Osteoblast (primary cell): ENCODE data around the gene AKAP17A. TPM values are rescaled to one million over a fixed set of nuclear protein-coding genes. Genes with fewer than 3 reads are reported as not detected.

Experiments used
- DNase-seq: peaks from one replicate; pipeline ENCODE4 v3.0.0; 2011; ENCODE audit warnings: low spot score, mixed read lengths; ENCODE audit not compliant: insufficient read length; ENCODE audit errors: missing footprints
- H2AFZ ChIP-seq: 2 replicates; pipeline ENCODE4 v1.6.0; 2011; ENCODE audit warnings: mild to moderate bottlenecking, low read length
- H3K27ac ChIP-seq: 2 replicates; pipeline ENCODE4 v1.5.1; 2011; ENCODE audit warnings: mild to moderate bottlenecking, low read depth, low read length, moderate library complexity
- H3K27me3 ChIP-seq: 2 replicates; pipeline ENCODE4 v1.6.0; 2012; ENCODE audit warnings: mild to moderate bottlenecking, control low read depth, inconsistent platforms, low read length, moderate library complexity; ENCODE audit not compliant: insufficient read depth
- H3K36me3 ChIP-seq: 2 replicates; pipeline ENCODE4 v1.5.1; 2011; ENCODE audit warnings: mild to moderate bottlenecking, low read length, control low read depth, moderate library complexity; ENCODE audit not compliant: insufficient read depth
- H3K4me1 ChIP-seq: 2 replicates; pipeline ENCODE4 v1.5.1; 2011; ENCODE audit warnings: mild to moderate bottlenecking, low read length, control low read depth, moderate library complexity; ENCODE audit not compliant: insufficient read depth
- H3K4me2 ChIP-seq: 2 replicates; pipeline ENCODE4 v1.6.0; 2011; ENCODE audit warnings: mild to moderate bottlenecking, low read length; ENCODE audit not compliant: insufficient read depth
- H3K4me3 ChIP-seq: fragments of 200-600 bp; sonication (generic); 3 replicates; pipeline ENCODE4 v1.5.1; 2012; ENCODE audit warnings: mild to moderate bottlenecking, low read length, inconsistent platforms; ENCODE audit not compliant: insufficient read depth
- H3K79me2 ChIP-seq: 2 replicates; pipeline ENCODE4 v1.6.0; 2012; ENCODE audit warnings: mild to moderate bottlenecking, low read length, control low read depth, inconsistent platforms; ENCODE audit not compliant: insufficient read depth
- H3K9me3 ChIP-seq: 2 replicates; pipeline ENCODE4 v1.5.1; 2011; ENCODE audit warnings: low read depth, low read length, control low read depth
- H4K20me1 ChIP-seq: 2 replicates; pipeline ENCODE4 v1.6.0; 2012; ENCODE audit warnings: mild to moderate bottlenecking, low read length, control low read depth; ENCODE audit not compliant: insufficient read depth
- CTCF ChIP-seq: IDR thresholded peaks from 2 replicates; pipeline ENCODE4 v1.5.1; 2011; ENCODE audit warnings: mild to moderate bottlenecking, low read depth, low read length, moderate library complexity; ENCODE audit errors: extremely low read depth
- total RNA-seq: library from RNA; depleted of rRNA; stranded (reverse); fragments of >200 nt; gene quantifications from 2 replicates; pipeline ENCODE4 v1.2.3, GENCODE V29; 2012

The AKAP17A gene
- total RNA-seq, 1 donor, result 18.5 TPM

GRCh38 chrX:1606496-1606895, 15.1 kb downstream of the AKAP17A start:
- peaks cover 15% of the 10 kb centered on the region for H3K36me3 ChIP-seq
- H2AFZ ChIP-seq, result no peak overlapping the region
- no peak for DNase-seq
- H3K9me3 ChIP-seq, result no peaks in the 10 kb centered on the region
- H4K20me1 ChIP-seq, result peaks cover 10% of the 10 kb centered on the region
- no peak for TF ChIP-seq CTCF
- no peaks in the 10 kb centered on the region for H3K4me1 ChIP-seq
- H3K27me3 ChIP-seq, result no peaks in the 10 kb centered on the region
- H3K4me3 ChIP-seq, result no peak overlapping the region
- H3K79me2 ChIP-seq, result no peaks in the 10 kb centered on the region
- no peak overlapping the region for H3K27ac ChIP-seq
- no peak overlapping the region for H3K4me2 ChIP-seq

- H3K4me1 ChIP-seq, result no peaks in the 10 kb centered on the region
- no peak overlapping the region for H3K4me3 ChIP-seq
- no peak overlapping the region for H3K4me2 ChIP-seq
- H3K27ac ChIP-seq, result no peak overlapping the region
- H2AFZ ChIP-seq, result no peak overlapping the region
- no peaks in the 10 kb centered on the region for H3K27me3 ChIP-seq
- H4K20me1 ChIP-seq, result no peaks in the 10 kb centered on the region
- H3K36me3 ChIP-seq, result no peaks in the 10 kb centered on the region
- H3K79me2 ChIP-seq, result no peaks in the 10 kb centered on the region
- TF ChIP-seq CTCF, result no peak
- no peaks in the 10 kb centered on the region for H3K9me3 ChIP-seq
- DNase-seq, result no peak
Observed at GRCh38 chrX:1609311-1609710, 17.9 kb downstream of the AKAP17A start.

- no peaks in the 10 kb centered on the region for H3K4me1 ChIP-seq
- no peak overlapping the region for H3K27ac ChIP-seq
- no peaks in the 10 kb centered on the region for H3K9me3 ChIP-seq
- TF ChIP-seq CTCF, result no peak
- no peak overlapping the region for H2AFZ ChIP-seq
- DNase-seq, result no peak
- no peaks in the 10 kb centered on the region for H3K79me2 ChIP-seq
- no peak overlapping the region for H3K4me3 ChIP-seq
- H3K27me3 ChIP-seq, result no peaks in the 10 kb centered on the region
- no peak overlapping the region for H3K4me2 ChIP-seq
- no peaks in the 10 kb centered on the region for H3K36me3 ChIP-seq
- H4K20me1 ChIP-seq, result no peaks in the 10 kb centered on the region
Observed at GRCh38 chrX:1609762-1610161, 18.4 kb downstream of the AKAP17A start.

- no peaks in the 10 kb centered on the region for H3K9me3 ChIP-seq
- no peaks in the 10 kb centered on the region for H4K20me1 ChIP-seq
- no peaks in the 10 kb centered on the region for H3K4me1 ChIP-seq
- no peaks in the 10 kb centered on the region for H3K36me3 ChIP-seq
- H3K27ac ChIP-seq, result no peak overlapping the region
- H3K27me3 ChIP-seq, result no peaks in the 10 kb centered on the region
- no peak overlapping the region for H3K4me3 ChIP-seq
- no peak overlapping the region for H3K4me2 ChIP-seq
- no peaks in the 10 kb centered on the region for H3K79me2 ChIP-seq
- no peak for TF ChIP-seq CTCF
- DNase-seq, result no peak
- H2AFZ ChIP-seq, result no peak overlapping the region
Observed at GRCh38 chrX:1610166-1610565, 18.8 kb downstream of the AKAP17A start.
